HCT116 (cell line): ENCODE measurements around the gene MYLK4. TPM values are rescaled to one million over a fixed set of nuclear protein-coding genes. Genes with fewer than 3 reads are reported as not detected.

Experiments used
- ATAC-seq: fragments of 200-7000 bp; cut with Tn5 transposase; 2 replicates; pipeline ENCODE4 v1.9.1; 2020; ENCODE audit warnings: mild to moderate bottlenecking, moderate library complexity
- BruUV-seq: library from RNA; stranded (reverse); fragments of 400-500 nt; replicated peaks from 2 replicates; lab custom pipeline; 2021; lab: Mats Ljungman, UMichigan
- CTCF ChIA-PET: fragments of 300-600 bp; sonication (Branson Sonifier 250); formaldehyde crosslinking; loops from one replicate; lab custom pipeline; 2021; ENCODE audit warnings: antibody characterized with exemption; lab: Charles Lee
- POLR2A ChIA-PET: fragments of 300-600, 350-600 bp; sonication (Branson Sonifier 250); formaldehyde crosslinking; loops from one replicate; lab custom pipeline; 2021; ENCODE audit warnings: antibody characterized with exemption; lab: Charles Lee
- RAD21 ChIA-PET, 2 experiments: fragments of 300-600 bp; sonication (Branson Sonifier 250); formaldehyde crosslinking; loops; one replicate each; lab custom pipeline; 2023; ENCODE audit warnings: low total read pairs in 2 of 2; ENCODE audit not compliant: uncharacterized antibody in 2 of 2, unreplicated experiment in 2 of 2, low non-redundant PET in 1 of 2; lab: Charles Lee
- DNase-seq: peaks from one replicate; pipeline ENCODE4 v3.0.0-alpha.2; 2010; ENCODE audit warnings: low read depth, low spot score
- H2AFZ ChIP-seq: fragments of 200-600 bp; shearing (Covaris generic), sonication (generic); 2 replicates; pipeline ENCODE4 v1.6.1; 2017; ENCODE audit warnings: low read depth, mixed run types, mixed read lengths, antibody characterized with exemption, low read length; ENCODE audit not compliant: poor library complexity, severe bottlenecking
- H3K27ac ChIP-seq: 2 replicates; pipeline ENCODE4 v1.5.1; 2012; ENCODE audit warnings: low read depth, low read length
- H3K27me3 ChIP-seq: fragments of 200-600 bp; sonication (generic); 2 replicates; pipeline ENCODE4 v1.6.1; 2016; ENCODE audit warnings: mixed run types, low read length, mixed read lengths; ENCODE audit not compliant: insufficient read depth
- H3K36me3 ChIP-seq, 2 experiments: fragments of 200-500 bp in 1 of 2; fragments of 200-600 bp in 1 of 2; sonication (Bioruptor generic) in 1 of 2; sonication (generic) in 1 of 2; 2 replicates each; pipeline versions ENCODE4 v1.5.1 to v1.6.1; 2014 to 2016; ENCODE audit warnings: low read length in 2 of 2, inconsistent platforms in 1 of 2, mixed read lengths in 1 of 2, mixed run types in 1 of 2; ENCODE audit not compliant: insufficient read depth in 2 of 2, control insufficient read depth in 1 of 2
- H3K4me1 ChIP-seq, 2 experiments: fragments of 200-600 bp in 1 of 2; sonication (generic) in 1 of 2; 2 replicates each; pipeline versions ENCODE4 v1.5.1 to v1.6.1; 2012 to 2017; ENCODE audit warnings: low read length in 2 of 2, inconsistent platforms in 1 of 2, mild to moderate bottlenecking in 1 of 2, mixed read lengths in 1 of 2, mixed run types in 1 of 2, moderate library complexity in 1 of 2; ENCODE audit not compliant: insufficient read depth in 2 of 2, control insufficient read depth in 1 of 2
- H3K4me2 ChIP-seq: fragments of 200-600 bp; sonication (generic); 2 replicates; pipeline ENCODE4 v1.6.1; 2017; ENCODE audit warnings: mixed run types, low read length, mixed read lengths
- H3K4me3 ChIP-seq, 2 experiments: fragments of 200-600 bp in 1 of 2; sonication (generic) in 1 of 2; replicated peaks in 1 of 2; 2 replicates each; pipeline ENCODE4 v1.5.1; 2011 to 2016; ENCODE audit warnings: low read length in 2 of 2, control low read depth in 1 of 2, low read depth in 1 of 2, mild to moderate bottlenecking in 1 of 2, mixed read lengths in 1 of 2, mixed run types in 1 of 2
- H3K79me2 ChIP-seq: fragments of 200-600 bp; sonication (generic); 2 replicates; pipeline ENCODE4 v1.6.1; 2017; ENCODE audit warnings: mild to moderate bottlenecking, mixed run types, low read length, moderate library complexity, mixed read lengths; ENCODE audit not compliant: insufficient read depth
- H3K9ac ChIP-seq: fragments of 200-600 bp; sonication (generic); 2 replicates; pipeline ENCODE4 v1.6.1; 2016; ENCODE audit warnings: low read length, mixed read lengths
- H3K9me2 ChIP-seq: fragments of 200-600 bp; sonication (generic), shearing (Covaris generic); 2 replicates; pipeline ENCODE4 v1.6.1; 2017; ENCODE audit warnings: mixed run types, mild to moderate bottlenecking, moderate library complexity; ENCODE audit not compliant: insufficient read depth
- H3K9me3 ChIP-seq, 2 experiments: fragments of 200-500 bp in 1 of 2; fragments of 200-600 bp in 1 of 2; sonication (Bioruptor generic) in 1 of 2; sonication (generic) in 1 of 2; 2 replicates each; pipeline ENCODE4 v1.6.1; 2014 to 2017; ENCODE audit warnings: low read length in 2 of 2, mixed read lengths in 2 of 2, inconsistent platforms in 1 of 2, low read depth in 1 of 2, mild to moderate bottlenecking in 1 of 2, mixed run types in 1 of 2, moderate library complexity in 1 of 2; ENCODE audit not compliant: control insufficient read depth in 1 of 2, insufficient read depth in 1 of 2
- H4K20me1 ChIP-seq: fragments of 200-600 bp; sonication (generic), shearing (Covaris generic); 2 replicates; pipeline ENCODE4 v1.6.1; 2017; ENCODE audit warnings: mixed run types, mild to moderate bottlenecking, moderate library complexity; ENCODE audit not compliant: insufficient read depth
- CBX3 ChIP-seq: IDR thresholded peaks from 2 replicates; pipeline ENCODE4 v1.6.1; 2012; ENCODE audit warnings: low read depth
- CEBPB ChIP-seq: IDR thresholded peaks from 2 replicates; pipeline ENCODE4 v1.6.1; 2012; ENCODE audit warnings: low read depth
- EGR1 ChIP-seq: IDR thresholded peaks from 2 replicates; pipeline ENCODE4 v1.6.1; 2012; ENCODE audit warnings: low read depth
- ELF1 ChIP-seq: IDR thresholded peaks from 2 replicates; pipeline ENCODE4 v1.6.1; 2012; ENCODE audit warnings: low read depth, borderline replicate concordance
- EZH2 ChIP-seq: fragments of 200-600 bp; sonication (generic); IDR thresholded peaks from 2 replicates; pipeline ENCODE4 v1.6.1; 2017; ENCODE audit warnings: antibody characterized with exemption, mixed run types
- JUND ChIP-seq: IDR thresholded peaks from 2 replicates; pipeline ENCODE4 v1.6.1; 2012
- POLR2A ChIP-seq: IDR thresholded peaks from 2 replicates; pipeline ENCODE4 v1.7.0; 2011; ENCODE audit warnings: borderline replicate concordance; ENCODE audit not compliant: insufficient read depth, insufficient read length; ENCODE audit errors: extremely low read depth
- POLR2AphosphoS5 ChIP-seq: IDR thresholded peaks from 2 replicates; pipeline ENCODE4 v1.6.1; 2011; ENCODE audit warnings: mild to moderate bottlenecking, low read depth, low read length, moderate library complexity
- RAD21 ChIP-seq: IDR thresholded peaks from 2 replicates; pipeline ENCODE4 v1.6.1; 2012; ENCODE audit warnings: low read depth, mild to moderate bottlenecking
- SP1 ChIP-seq: IDR thresholded peaks from 2 replicates; pipeline ENCODE4 v1.6.1; 2012; ENCODE audit warnings: low read depth
- SRF ChIP-seq: IDR thresholded peaks from 2 replicates; pipeline ENCODE4 v1.6.1; 2012; ENCODE audit warnings: low read depth
- TCF7L2 ChIP-seq: IDR thresholded peaks from 2 replicates; pipeline ENCODE4 v1.7.0; 2011; ENCODE audit warnings: borderline replicate concordance, inconsistent platforms; ENCODE audit not compliant: insufficient read depth, insufficient read length; ENCODE audit errors: extremely low read depth
- YY1 ChIP-seq: IDR thresholded peaks from 2 replicates; pipeline ENCODE4 v1.6.1; 2011; ENCODE audit warnings: low read length, low read depth, moderate library complexity, mild to moderate bottlenecking; ENCODE audit not compliant: insufficient replicate concordance; ENCODE audit errors: extremely low read depth
- ZFX ChIP-seq: fragments of 450-650 bp; IDR thresholded peaks from 2 replicates; pipeline ENCODE4 v1.6.1; 2017
- intact Hi-C: fragments of 100-400 bp; cut with micrococcal nuclease; formaldehyde crosslinking; loops from 2 replicates; pipeline ENCODE4 v1.10.0; 2022
- total RNA-seq: library from RNA; stranded (reverse); gene quantifications from one replicate; pipeline ENCODE4 v1.2.1, GENCODE V29; 2021; ENCODE audit not compliant: unreplicated experiment
- TF ChIP-seq, protein P1 (sequence below): IDR thresholded peaks from 2 replicates; pipeline ENCODE4 v1.6.1; 2012; ENCODE audit warnings: low read depth
- TF ChIP-seq, protein P2 (sequence below): IDR thresholded peaks from 2 replicates; pipeline ENCODE4 v1.6.1; 2011; ENCODE audit warnings: mild to moderate bottlenecking, low read length, moderate library complexity; ENCODE audit not compliant: insufficient replicate concordance; ENCODE audit errors: extremely low read depth

Gene MYLK4
- total RNA-seq, 1 experiment from 2014 or later: 0.27 TPM

DNA sequence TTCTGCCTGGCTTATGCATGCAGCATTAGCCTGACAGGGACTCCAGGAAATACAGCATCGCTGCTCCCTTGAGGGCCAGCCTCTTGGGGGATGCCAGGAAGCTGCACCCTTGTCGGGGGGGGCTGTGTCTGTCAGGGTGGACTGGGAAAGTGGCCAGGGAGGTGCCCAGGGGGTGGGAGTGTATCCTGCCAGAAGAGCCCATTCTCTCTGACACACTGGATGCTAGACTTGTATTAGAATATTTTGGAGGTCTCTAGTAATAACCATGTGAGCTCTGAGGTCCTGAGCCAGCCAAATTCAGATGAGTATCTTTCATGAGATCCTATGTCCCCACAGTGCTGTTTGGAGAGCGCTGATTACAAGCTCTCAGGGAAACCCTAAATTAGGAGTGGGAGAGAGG is 89.1 kb downstream of the MYLK4 start:
- DNase-seq: no peak
- H2AFZ ChIP-seq: no peak overlapping the region
- no peaks in the 10 kb centered on the region for H3K27me3 ChIP-seq
- H3K4me3 ChIP-seq: no peak overlapping the region
- intact Hi-C loops: no loop called here
- POLR2A ChIA-PET: no interaction called here
- BruUV-seq: no TSS peak
- H4K20me1 ChIP-seq: no peaks in the 10 kb centered on the region
- H3K4me1 ChIP-seq: peaks cover 0 to 15% of the 10 kb centered on the region in 2 experiments; a peak in 2 of 4 replicates
- ATAC-seq: no peak
- RAD21 ChIA-PET: no interaction called here
- H3K9me3 ChIP-seq: no peaks in the 10 kb centered on the region
- H3K36me3 ChIP-seq: no peaks in the 10 kb centered on the region
- no peaks in the 10 kb centered on the region for H3K9me2 ChIP-seq
- TF ChIP-seq CEBPB (no peak), CBX3 (no peak), SP1 (no peak), ZFX (no peak), ELF1 (no peak), SRF (no peak), POLR2A (no peak), YY1 (no peak), TCF7L2 (no peak), EZH2 (no peak), JUND (no peak), POLR2AphosphoS5 (no peak), EGR1 (no peak), RAD21 (no peak)
- TF ChIP-seq, protein P1, sequence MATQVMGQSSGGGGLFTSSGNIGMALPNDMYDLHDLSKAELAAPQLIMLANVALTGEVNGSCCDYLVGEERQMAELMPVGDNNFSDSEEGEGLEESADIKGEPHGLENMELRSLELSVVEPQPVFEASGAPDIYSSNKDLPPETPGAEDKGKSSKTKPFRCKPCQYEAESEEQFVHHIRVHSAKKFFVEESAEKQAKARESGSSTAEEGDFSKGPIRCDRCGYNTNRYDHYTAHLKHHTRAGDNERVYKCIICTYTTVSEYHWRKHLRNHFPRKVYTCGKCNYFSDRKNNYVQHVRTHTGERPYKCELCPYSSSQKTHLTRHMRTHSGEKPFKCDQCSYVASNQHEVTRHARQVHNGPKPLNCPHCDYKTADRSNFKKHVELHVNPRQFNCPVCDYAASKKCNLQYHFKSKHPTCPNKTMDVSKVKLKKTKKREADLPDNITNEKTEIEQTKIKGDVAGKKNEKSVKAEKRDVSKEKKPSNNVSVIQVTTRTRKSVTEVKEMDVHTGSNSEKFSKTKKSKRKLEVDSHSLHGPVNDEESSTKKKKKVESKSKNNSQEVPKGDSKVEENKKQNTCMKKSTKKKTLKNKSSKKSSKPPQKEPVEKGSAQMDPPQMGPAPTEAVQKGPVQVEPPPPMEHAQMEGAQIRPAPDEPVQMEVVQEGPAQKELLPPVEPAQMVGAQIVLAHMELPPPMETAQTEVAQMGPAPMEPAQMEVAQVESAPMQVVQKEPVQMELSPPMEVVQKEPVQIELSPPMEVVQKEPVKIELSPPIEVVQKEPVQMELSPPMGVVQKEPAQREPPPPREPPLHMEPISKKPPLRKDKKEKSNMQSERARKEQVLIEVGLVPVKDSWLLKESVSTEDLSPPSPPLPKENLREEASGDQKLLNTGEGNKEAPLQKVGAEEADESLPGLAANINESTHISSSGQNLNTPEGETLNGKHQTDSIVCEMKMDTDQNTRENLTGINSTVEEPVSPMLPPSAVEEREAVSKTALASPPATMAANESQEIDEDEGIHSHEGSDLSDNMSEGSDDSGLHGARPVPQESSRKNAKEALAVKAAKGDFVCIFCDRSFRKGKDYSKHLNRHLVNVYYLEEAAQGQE: no peak
- TF ChIP-seq, protein P2, sequence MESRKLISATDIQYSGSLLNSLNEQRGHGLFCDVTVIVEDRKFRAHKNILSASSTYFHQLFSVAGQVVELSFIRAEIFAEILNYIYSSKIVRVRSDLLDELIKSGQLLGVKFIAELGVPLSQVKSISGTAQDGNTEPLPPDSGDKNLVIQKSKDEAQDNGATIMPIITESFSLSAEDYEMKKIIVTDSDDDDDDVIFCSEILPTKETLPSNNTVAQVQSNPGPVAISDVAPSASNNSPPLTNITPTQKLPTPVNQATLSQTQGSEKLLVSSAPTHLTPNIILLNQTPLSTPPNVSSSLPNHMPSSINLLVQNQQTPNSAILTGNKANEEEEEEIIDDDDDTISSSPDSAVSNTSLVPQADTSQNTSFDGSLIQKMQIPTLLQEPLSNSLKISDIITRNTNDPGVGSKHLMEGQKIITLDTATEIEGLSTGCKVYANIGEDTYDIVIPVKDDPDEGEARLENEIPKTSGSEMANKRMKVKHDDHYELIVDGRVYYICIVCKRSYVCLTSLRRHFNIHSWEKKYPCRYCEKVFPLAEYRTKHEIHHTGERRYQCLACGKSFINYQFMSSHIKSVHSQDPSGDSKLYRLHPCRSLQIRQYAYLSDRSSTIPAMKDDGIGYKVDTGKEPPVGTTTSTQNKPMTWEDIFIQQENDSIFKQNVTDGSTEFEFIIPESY: no peak
- H3K79me2 ChIP-seq: no peaks in the 10 kb centered on the region
- H3K27ac ChIP-seq: no peak overlapping the region
- no peak overlapping the region for H3K4me2 ChIP-seq
- CTCF ChIA-PET: no interaction called here
- no peak overlapping the region for H3K9ac ChIP-seq
